Peyer's patch (tissue), 4 donors: ENCODE results near the gene DCST2.

Experiments used
- POLR2A ChIP-seq, 2 donors: fragments of 450-650 bp; IDR thresholded peaks; one replicate each; pipeline ENCODE4 v1.5.1; 2017; ENCODE audit warnings: antibody characterized with exemption in 2 of 2, mild to moderate bottlenecking in 2 of 2, moderate library complexity in 2 of 2
- TF ChIP-seq, protein P1 (sequence below), 6 experiments: fragments of 450-650 bp in 4 of 6; fragments of 200-600 bp in 2 of 6; sonication (generic) in 1 of 6; IDR thresholded peaks; one replicate each; pipeline ENCODE4 v1.5.1; 2017 to 2019; ENCODE audit warnings: antibody characterized with exemption in 6 of 6, mild to moderate bottlenecking in 3 of 6, moderate library complexity in 1 of 6

DNA sequence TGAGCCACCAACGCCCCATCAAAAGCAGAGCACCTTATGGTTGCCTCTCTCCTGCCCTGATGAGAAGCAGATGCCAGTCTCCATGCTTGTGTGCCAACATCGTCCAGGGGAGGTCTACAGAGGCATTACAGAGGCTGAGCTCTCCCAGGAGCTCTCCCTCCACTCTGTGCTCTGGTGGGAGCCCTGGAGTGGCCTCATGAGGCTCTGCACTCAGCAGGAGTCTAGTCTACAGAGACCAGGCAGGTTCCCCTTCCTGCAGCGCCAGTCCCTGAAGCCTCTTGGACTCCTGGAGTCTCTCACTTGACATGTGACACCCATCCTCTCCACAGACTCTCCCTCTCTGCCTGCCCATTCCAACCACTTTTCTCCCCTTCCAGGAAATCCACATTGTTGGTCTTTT lies 3.5 kb upstream of the DCST2 start:
- no peak for TF ChIP-seq POLR2A (IDR thresholded peaks at IDR 0.05)
- TF ChIP-seq, protein P1, sequence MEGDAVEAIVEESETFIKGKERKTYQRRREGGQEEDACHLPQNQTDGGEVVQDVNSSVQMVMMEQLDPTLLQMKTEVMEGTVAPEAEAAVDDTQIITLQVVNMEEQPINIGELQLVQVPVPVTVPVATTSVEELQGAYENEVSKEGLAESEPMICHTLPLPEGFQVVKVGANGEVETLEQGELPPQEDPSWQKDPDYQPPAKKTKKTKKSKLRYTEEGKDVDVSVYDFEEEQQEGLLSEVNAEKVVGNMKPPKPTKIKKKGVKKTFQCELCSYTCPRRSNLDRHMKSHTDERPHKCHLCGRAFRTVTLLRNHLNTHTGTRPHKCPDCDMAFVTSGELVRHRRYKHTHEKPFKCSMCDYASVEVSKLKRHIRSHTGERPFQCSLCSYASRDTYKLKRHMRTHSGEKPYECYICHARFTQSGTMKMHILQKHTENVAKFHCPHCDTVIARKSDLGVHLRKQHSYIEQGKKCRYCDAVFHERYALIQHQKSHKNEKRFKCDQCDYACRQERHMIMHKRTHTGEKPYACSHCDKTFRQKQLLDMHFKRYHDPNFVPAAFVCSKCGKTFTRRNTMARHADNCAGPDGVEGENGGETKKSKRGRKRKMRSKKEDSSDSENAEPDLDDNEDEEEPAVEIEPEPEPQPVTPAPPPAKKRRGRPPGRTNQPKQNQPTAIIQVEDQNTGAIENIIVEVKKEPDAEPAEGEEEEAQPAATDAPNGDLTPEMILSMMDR (IDR thresholded peaks at IDR 0.05): no peak
